Retinal pigment epithelial cell (primary cell): Measurements from ENCODE around the gene TMEM239.
"Not testable (repeated sequence)": the region's sequence is repeated elsewhere in the genome, so short reads cannot be mapped to it uniquely, and the experiment has no call there.

ENCODE experiments used
- DNase-seq: peaks from one replicate; pipeline ENCODE4 v3.0.0-alpha.2; 2010; ENCODE audit warnings: low read depth
- H3K4me3 ChIP-seq: 2 replicates; pipeline ENCODE4 v1.5.1; 2011; ENCODE audit warnings: mild to moderate bottlenecking, low read length, control low read depth, moderate library complexity
- TF ChIP-seq, protein P1 (sequence below): conservative IDR thresholded peaks from 2 replicates; pipeline ENCODE4 v1.5.1; 2011; ENCODE audit warnings: low read depth, low read length, control low read depth, inconsistent platforms

TMEM239 gene

DNA sequence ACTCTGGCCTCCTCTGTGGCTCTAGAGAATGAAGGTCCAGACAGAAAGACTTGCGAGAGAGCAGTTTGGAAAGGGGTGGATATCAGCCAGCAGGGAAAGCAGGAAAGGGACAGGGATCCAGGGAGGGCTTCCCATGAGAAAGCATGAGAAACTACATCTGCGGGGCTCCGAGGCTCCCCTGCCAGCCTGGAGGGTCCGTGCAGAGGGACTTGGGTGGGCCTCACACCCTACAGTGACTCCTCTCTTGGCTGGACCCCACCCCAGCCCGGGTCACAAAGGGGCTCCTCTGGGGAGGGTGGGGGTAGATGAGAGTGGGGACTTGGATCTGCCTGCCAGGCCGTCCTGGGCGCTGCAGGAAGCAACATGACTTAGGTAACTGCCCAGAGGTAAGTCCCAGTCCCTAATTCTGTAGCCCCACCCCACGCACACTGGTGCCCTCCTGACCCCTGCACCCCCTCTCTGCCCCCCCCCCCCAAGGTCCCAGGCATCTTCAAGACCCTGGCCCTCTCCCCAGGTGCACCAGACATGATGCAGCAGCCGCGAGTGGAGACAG lies at the start of gene TMEM239:
Gene TMEM239, plus strand, starts transcription at position 335 of the 553 bp plus-strand sequence. Its CDS starts 191 bp downstream, at position 526.
- TF ChIP-seq, protein P1, sequence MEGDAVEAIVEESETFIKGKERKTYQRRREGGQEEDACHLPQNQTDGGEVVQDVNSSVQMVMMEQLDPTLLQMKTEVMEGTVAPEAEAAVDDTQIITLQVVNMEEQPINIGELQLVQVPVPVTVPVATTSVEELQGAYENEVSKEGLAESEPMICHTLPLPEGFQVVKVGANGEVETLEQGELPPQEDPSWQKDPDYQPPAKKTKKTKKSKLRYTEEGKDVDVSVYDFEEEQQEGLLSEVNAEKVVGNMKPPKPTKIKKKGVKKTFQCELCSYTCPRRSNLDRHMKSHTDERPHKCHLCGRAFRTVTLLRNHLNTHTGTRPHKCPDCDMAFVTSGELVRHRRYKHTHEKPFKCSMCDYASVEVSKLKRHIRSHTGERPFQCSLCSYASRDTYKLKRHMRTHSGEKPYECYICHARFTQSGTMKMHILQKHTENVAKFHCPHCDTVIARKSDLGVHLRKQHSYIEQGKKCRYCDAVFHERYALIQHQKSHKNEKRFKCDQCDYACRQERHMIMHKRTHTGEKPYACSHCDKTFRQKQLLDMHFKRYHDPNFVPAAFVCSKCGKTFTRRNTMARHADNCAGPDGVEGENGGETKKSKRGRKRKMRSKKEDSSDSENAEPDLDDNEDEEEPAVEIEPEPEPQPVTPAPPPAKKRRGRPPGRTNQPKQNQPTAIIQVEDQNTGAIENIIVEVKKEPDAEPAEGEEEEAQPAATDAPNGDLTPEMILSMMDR, result no peak
- no peak within 1 kb of the TSS for H3K4me3 ChIP-seq
- no peak for DNase-seq

DNA sequence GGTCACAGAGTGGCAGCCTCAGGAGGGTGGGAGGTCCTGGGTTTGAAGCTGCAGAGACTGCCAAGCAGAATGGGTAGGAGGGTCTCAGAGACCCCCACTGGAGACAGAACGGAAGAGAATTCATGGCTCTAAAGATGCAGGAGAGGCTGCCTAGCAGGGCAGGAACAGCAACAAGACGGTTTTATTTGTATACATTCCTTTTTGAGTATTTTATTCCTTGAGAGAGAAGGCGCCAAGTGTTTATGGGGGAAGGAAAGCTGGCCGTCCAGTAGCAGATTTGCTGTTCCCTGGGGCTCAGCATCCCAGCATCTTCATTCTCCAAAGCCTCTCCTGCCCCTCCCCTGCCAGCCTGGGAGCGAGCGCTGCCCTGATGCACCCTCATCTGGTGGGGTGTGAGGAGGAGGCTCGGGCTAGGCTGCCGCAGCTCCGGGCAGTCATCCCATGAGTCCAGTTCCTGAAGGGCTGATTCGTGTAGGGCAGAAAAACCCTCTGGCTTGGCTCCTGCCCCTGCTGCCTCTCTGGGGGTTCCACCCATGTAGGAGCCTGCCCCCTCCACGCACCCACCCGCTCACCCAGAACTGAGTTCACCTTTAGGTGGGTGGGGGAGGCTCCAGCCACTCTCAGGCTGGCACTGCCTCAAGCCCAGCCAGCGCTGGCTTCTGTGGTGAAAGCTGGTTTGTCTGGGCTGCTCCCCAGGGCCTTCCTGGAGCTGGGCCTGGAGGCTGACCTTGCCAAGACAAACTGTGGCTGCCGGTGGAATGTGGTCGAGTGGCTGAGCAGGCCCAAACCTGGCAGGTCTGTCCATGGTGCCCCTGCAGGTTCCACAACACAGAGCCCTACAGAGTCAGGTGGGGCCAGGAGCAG lies 48.2 kb upstream of the TMEM239 start:
- no peak for DNase-seq
- TF ChIP-seq, protein P1, result no peak
- H3K4me3 ChIP-seq, result no peak overlapping the region

DNA sequence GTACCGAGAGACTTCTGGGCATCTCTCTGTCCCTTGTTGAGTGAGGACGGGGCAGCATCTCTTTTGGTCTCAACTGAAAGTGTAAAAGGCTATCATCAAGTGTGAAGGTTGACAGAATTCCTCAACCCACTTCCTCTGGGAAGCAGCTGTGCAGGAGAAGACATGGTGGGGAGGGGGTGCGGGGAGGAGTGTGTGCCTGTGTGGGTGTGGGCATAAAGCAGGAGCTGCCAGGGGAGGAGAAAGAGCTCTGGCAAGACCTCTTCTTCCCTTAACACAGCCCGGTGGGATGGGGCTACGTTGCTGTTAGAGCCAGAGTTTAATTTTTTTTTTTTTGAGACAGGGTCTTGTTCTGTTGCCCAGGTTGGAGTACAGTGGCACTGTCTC lies 47.5 kb upstream of the TMEM239 start:
- H3K4me3 ChIP-seq, result no peak overlapping the region
- no peak for DNase-seq
- TF ChIP-seq, protein P1, result no peak

DNA sequence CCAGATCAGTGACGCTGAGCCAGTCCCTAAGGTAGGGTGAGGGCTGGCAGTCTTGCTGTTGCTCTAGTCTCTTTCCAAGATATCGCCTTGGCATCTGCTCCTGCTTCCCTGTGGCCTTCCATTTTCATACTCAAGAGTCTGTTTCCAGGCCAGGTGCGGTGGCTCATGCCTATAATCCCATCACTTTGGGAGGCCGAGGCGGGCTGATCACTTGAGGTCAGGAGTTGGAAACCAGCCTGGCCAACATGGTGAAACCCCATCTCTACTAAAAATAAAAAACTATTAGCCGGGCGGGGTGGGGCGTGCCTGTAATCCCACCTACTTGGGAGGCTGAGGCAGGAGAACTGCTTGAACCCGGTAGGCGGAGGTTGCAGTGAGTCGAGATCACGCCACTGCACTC lies 46.1 kb upstream of the TMEM239 start:
- DNase-seq, H3K4me3 ChIP-seq: not testable (repeated sequence)

DNA sequence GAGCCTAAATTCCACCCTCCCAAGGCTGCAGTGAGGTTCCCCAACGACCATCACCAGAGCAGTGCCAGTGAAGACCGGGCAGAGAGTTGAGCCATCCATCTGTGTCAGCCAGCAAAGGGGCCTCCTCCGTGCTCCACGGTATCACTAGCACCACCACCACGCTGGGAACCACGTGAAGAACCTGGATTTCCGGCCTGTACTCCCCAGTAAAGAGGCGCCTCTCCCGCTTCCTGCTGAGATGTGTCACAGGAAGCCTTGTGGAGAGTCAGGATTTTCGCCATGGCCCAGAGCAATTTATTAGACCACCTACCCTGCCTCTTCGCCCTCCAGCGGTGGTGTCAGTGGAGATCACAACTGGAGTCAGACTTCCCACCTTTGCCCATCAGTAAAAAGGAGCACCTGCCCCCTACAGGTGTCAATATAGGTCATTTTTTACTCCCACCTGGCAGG lies 44.5 kb upstream of the TMEM239 start:
- TF ChIP-seq, protein P1, result no peak
- no peak overlapping the region for H3K4me3 ChIP-seq
- DNase-seq, result no peak

DNA sequence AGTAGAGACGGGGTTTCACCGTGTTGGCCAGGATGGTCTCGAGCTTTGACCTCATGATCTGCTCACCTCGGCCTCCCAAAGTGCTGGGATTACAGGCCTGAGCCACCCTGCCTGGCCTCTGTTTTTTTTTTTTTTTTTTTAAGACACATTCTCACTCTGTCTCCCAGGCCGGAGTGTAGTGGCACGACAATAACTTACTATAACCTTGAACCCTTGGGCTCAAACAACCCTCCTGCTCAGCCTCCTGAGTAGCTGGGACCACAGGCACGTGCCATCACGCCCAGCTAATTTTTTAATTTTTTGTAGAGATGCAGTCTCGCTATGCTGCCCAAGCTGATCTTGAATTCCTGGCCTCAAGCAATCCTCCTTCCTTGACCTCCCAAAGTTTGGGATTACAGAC lies 42.4 kb upstream of the TMEM239 start:
- TF ChIP-seq, protein P1, result no peak
- H3K4me3 ChIP-seq, result no peak overlapping the region
- no peak for DNase-seq

DNA sequence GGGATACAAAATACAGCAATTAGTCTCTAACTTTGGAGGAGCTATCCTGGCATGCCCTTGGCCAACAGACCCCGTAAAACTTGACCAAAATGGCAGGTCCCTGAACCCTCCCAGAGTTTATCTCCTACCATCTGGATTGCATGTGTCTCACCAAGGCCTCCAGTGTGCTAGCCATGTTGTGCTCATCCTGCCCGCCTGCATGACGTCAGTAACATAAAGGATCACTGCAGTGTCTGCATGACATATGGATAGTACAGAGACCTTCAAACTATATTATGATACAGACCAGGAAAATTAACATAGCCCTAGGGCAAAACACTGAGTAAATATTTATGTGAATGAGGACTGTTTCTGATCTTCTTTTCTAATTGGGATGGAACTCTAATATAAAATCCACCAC lies 41.0 kb upstream of the TMEM239 start:
- TF ChIP-seq, protein P1, result no peak
- no peak for DNase-seq

More for the DNA sequence above, 41.0 kb upstream of the TMEM239 start:
- H3K4me3 ChIP-seq, result no peak overlapping the region
